ENCODE measurements around the gene OAF. TPM values are rescaled to one million over a fixed set of nuclear protein-coding genes. Genes with fewer than 3 reads are reported as not detected.

Gene OAF
- total and polyA plus RNA-seq, 2 experiments from 2014 or later: 1.1 to 3.0 TPM

DNA sequence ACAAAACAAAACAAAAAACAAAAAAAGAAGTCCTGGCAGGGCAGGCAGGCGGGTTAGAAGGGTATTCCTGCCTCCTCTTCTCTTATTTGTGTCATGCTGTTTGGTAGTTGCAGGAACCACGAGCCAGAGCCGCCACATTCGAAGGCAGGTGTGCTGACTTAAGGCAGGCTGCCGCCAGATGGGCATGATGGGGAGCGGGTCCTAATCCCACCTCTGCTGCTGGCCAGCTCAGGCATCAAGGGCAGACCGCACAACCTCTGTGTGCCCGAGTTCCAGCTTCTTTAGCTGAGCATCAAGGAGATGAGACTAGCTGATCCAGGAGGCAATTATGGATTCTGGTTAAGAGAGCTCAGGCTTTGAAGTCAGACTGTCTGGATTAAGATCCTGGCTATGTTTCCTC is 12.1 kb downstream of the OAF start (continued):
- TF ChIP-seq EZH2phosphoT487 (IDR thresholded peaks at IDR 0.05; ENCODE audit: unreplicated experiment): no peak

DNA sequence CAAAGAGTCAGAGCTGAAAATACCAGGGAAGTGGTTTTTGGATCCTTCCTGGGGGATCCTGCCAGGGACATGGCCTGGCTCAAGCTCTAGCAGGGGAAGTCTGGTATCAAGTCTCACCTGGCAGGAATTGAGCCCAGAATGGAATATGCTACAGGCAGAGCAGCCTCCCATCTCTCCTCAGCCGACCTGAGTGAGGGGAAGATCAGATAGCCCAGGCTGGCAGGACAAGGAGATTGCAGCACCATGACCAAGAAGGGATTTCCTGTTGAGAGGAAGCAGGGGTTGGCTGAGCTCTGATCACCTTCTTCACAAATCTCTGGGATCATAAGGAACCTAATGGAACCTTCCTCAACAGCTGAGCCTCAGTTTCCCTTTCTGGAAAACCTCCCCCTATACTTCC is 13.0 kb downstream of the OAF start:
- DNase-seq (ENCODE audit: low spot score): no peak
- Histone ChIP-seq H3K36me3 (ENCODE audit: insufficient read depth) (no peaks in the 10 kb centered on the region), H3K4me2 (no peak overlapping the region), H3F3A (replicated peaks; ENCODE audit: low read depth) (no peaks in the 10 kb centered on the region), H2AFZ (no peak overlapping the region), H3K79me2 (replicated peaks; ENCODE audit: insufficient read depth) (no peaks in the 10 kb centered on the region), H3K4me1 (ENCODE audit: insufficient read depth) (0 out of 2 replicates have a peak, but pooled peaks cover 4% of the 10 kb centered on the region), H3K9me2 (ENCODE audit: insufficient read depth) (no peaks in the 10 kb centered on the region), H4K20me1 (replicated peaks; ENCODE audit: insufficient read depth) (no peaks in the 10 kb centered on the region), H3K4me3 (no peak overlapping the region), H3K27me3 (ENCODE audit: insufficient read depth) (no peaks in the 10 kb centered on the region), H3K27ac (ENCODE audit: low read depth) (no peak overlapping the region)
- Mint-ChIP-seq H3K4me1 (peaks cover 32% of the 10 kb centered on the region), H3K27ac (no peak overlapping the region), H3K27me3 (ENCODE audit: insufficient read depth, low read depth, poor library complexity) (peaks cover 27% of the 10 kb centered on the region), H3K9me3 (no peaks in the 10 kb centered on the region), H3K36me3 (ENCODE audit: low read depth) (no peaks in the 10 kb centered on the region; the same call in 2 of the 3 replicates), H3K4me3 (no peak overlapping the region; the same call in 2 of the 3 replicates)
- no peak for ATAC-seq
- TF ChIP-seq, protein P1, sequence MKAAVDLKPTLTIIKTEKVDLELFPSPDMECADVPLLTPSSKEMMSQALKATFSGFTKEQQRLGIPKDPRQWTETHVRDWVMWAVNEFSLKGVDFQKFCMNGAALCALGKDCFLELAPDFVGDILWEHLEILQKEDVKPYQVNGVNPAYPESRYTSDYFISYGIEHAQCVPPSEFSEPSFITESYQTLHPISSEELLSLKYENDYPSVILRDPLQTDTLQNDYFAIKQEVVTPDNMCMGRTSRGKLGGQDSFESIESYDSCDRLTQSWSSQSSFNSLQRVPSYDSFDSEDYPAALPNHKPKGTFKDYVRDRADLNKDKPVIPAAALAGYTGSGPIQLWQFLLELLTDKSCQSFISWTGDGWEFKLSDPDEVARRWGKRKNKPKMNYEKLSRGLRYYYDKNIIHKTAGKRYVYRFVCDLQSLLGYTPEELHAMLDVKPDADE (IDR thresholded peaks at IDR 0.05): no peak
- TF ChIP-seq, protein P2, sequence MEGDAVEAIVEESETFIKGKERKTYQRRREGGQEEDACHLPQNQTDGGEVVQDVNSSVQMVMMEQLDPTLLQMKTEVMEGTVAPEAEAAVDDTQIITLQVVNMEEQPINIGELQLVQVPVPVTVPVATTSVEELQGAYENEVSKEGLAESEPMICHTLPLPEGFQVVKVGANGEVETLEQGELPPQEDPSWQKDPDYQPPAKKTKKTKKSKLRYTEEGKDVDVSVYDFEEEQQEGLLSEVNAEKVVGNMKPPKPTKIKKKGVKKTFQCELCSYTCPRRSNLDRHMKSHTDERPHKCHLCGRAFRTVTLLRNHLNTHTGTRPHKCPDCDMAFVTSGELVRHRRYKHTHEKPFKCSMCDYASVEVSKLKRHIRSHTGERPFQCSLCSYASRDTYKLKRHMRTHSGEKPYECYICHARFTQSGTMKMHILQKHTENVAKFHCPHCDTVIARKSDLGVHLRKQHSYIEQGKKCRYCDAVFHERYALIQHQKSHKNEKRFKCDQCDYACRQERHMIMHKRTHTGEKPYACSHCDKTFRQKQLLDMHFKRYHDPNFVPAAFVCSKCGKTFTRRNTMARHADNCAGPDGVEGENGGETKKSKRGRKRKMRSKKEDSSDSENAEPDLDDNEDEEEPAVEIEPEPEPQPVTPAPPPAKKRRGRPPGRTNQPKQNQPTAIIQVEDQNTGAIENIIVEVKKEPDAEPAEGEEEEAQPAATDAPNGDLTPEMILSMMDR (conservative IDR thresholded peaks at IDR 0.05; ENCODE audit: low read depth in 2 of 2): no peak
- TF ChIP-seq ZNF114 (CRISPR knock-in tag; IDR thresholded peaks at IDR 0.05) (no peak), EZH2 (IDR thresholded peaks at IDR 0.05; ENCODE audit: low read depth, unreplicated experiment) (no peak)

DNA sequence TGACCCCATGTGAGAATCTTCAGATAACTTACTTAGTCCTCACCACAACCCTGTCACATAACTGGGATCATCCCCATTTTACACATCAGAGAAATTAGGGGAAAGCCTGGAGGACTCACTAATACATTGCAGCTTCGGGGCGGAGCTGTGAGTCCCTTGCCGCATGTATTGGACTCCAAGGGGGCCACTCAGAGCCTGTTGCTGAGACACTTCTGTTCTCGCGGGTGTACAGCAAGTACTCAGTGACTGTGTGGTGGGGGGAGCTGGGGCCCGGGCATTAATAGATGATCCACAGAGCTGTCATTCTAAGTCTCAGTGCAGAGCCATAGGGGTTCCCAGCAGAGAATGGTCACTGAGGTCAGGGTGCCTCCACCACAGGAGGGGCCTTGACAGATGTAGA is 13.5 kb downstream of the OAF start:
- Histone ChIP-seq H4K20me1 (replicated peaks; ENCODE audit: insufficient read depth) (no peaks in the 10 kb centered on the region), H2AFZ (no peak overlapping the region), H3K36me3 (ENCODE audit: insufficient read depth) (no peaks in the 10 kb centered on the region), H3K27me3 (ENCODE audit: insufficient read depth) (no peaks in the 10 kb centered on the region), H3K4me2 (no peak overlapping the region), H3K79me2 (replicated peaks; ENCODE audit: insufficient read depth) (no peaks in the 10 kb centered on the region), H3K4me3 (no peak overlapping the region), H3K27ac (ENCODE audit: low read depth) (no peak overlapping the region), H3F3A (replicated peaks; ENCODE audit: low read depth) (no peaks in the 10 kb centered on the region), H3K9me2 (ENCODE audit: insufficient read depth) (no peaks in the 10 kb centered on the region), H3K4me1 (ENCODE audit: insufficient read depth) (0 out of 2 replicates have a peak, but pooled peaks cover 4% of the 10 kb centered on the region)
- H3K4me3 Mint-ChIP-seq: no peak overlapping the region
- no peaks in the 10 kb centered on the region for H3K36me3 Mint-ChIP-seq (ENCODE audit: low read depth)
- H3K9me3 Mint-ChIP-seq: no peaks in the 10 kb centered on the region
- ATAC-seq: no peak
- peaks cover 21% of the 10 kb centered on the region for H3K27me3 Mint-ChIP-seq (ENCODE audit: insufficient read depth, low read depth, poor library complexity)
- no peak for DNase-seq (ENCODE audit: low spot score)
- no peak overlapping the region for H3K27ac Mint-ChIP-seq
- H3K4me1 Mint-ChIP-seq: peaks cover 30% of the 10 kb centered on the region
- TF ChIP-seq STAT1 (IDR thresholded peaks at IDR 0.05; ENCODE audit: unreplicated experiment) (no peak), ZNF114 (CRISPR knock-in tag; IDR thresholded peaks at IDR 0.05) (no peak), EZH2 (IDR thresholded peaks at IDR 0.05; ENCODE audit: low read depth, unreplicated experiment) (no peak), POLR2AphosphoS5 (IDR thresholded peaks at IDR 0.05; ENCODE audit: low read depth) (no peak), NANOG (IDR thresholded peaks at IDR 0.05; ENCODE audit: borderline replicate concordance) (no peak), ZNF331 (CRISPR knock-in tag; IDR thresholded peaks at IDR 0.05; ENCODE audit: low read depth) (no peak), EZH2phosphoT487 (IDR thresholded peaks at IDR 0.05; ENCODE audit: unreplicated experiment) (no peak)
- TF ChIP-seq, protein P2 (conservative IDR thresholded peaks at IDR 0.05; ENCODE audit: low read depth in 2 of 2): no peak
- TF ChIP-seq, protein P3, sequence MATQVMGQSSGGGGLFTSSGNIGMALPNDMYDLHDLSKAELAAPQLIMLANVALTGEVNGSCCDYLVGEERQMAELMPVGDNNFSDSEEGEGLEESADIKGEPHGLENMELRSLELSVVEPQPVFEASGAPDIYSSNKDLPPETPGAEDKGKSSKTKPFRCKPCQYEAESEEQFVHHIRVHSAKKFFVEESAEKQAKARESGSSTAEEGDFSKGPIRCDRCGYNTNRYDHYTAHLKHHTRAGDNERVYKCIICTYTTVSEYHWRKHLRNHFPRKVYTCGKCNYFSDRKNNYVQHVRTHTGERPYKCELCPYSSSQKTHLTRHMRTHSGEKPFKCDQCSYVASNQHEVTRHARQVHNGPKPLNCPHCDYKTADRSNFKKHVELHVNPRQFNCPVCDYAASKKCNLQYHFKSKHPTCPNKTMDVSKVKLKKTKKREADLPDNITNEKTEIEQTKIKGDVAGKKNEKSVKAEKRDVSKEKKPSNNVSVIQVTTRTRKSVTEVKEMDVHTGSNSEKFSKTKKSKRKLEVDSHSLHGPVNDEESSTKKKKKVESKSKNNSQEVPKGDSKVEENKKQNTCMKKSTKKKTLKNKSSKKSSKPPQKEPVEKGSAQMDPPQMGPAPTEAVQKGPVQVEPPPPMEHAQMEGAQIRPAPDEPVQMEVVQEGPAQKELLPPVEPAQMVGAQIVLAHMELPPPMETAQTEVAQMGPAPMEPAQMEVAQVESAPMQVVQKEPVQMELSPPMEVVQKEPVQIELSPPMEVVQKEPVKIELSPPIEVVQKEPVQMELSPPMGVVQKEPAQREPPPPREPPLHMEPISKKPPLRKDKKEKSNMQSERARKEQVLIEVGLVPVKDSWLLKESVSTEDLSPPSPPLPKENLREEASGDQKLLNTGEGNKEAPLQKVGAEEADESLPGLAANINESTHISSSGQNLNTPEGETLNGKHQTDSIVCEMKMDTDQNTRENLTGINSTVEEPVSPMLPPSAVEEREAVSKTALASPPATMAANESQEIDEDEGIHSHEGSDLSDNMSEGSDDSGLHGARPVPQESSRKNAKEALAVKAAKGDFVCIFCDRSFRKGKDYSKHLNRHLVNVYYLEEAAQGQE (IDR thresholded peaks at IDR 0.05; ENCODE audit: unreplicated experiment): no peak
- TF ChIP-seq, protein P1 (IDR thresholded peaks at IDR 0.05): no peak

Measured in GM23338 (cell line).